Chondrocyte (in vitro differentiated cells): ENCODE measurements around the gene SRCIN1. TPM values are rescaled to one million over a fixed set of nuclear protein-coding genes. Genes with fewer than 3 reads are reported as not detected.
A peak's percentile ranks its signal among the peaks of the same experiment; 100 is the strongest.
"Not testable (repeated sequence)": the region's sequence is repeated elsewhere in the genome, so short reads cannot be mapped to it uniquely, and the experiment has no call there.

Experiments
- DNase-seq: peaks from one replicate; pipeline ENCODE4 v3.0.0; 2021; ENCODE audit warnings: mixed read lengths, low spot score
- H3K27ac Mint-ChIP-seq: one replicate; pipeline ENCODE4 v1.8.0; 2021; ENCODE audit warnings: mild to moderate bottlenecking, moderate library complexity, mixed read lengths; ENCODE audit not compliant: unreplicated experiment
- H3K27me3 Mint-ChIP-seq: 2 replicates; pipeline ENCODE4 v1.8.0; 2021; ENCODE audit warnings: low read depth, mixed read lengths
- H3K36me3 Mint-ChIP-seq: 2 replicates; pipeline ENCODE4 v1.8.0; 2021; ENCODE audit warnings: low read depth, mixed read lengths
- H3K4me1 Mint-ChIP-seq: 2 replicates; pipeline ENCODE4 v1.8.0; 2021; ENCODE audit warnings: low read depth, mild to moderate bottlenecking, mixed read lengths
- H3K4me3 Mint-ChIP-seq: one replicate; pipeline ENCODE4 v1.8.0; 2021; ENCODE audit warnings: mild to moderate bottlenecking, moderate library complexity, mixed read lengths; ENCODE audit not compliant: unreplicated experiment
- H3K9me3 Mint-ChIP-seq: 2 replicates; pipeline ENCODE4 v1.8.0; 2021; ENCODE audit warnings: low read depth, mixed read lengths
- total RNA-seq: library from RNA; stranded (reverse); gene quantifications from 3 replicates; pipeline ENCODE4 v1.2.1, GENCODE V29; 2021
- TF ChIP-seq, protein P1 (sequence below): fragments of 200-600 bp; sonication (generic); IDR thresholded peaks from 2 replicates; pipeline ENCODE4 v1.5.0; 2021; ENCODE audit warnings: antibody characterized with exemption, mild to moderate bottlenecking, moderate library complexity

Gene SRCIN1
- total RNA-seq, 1 donor from 2014 or later = 0.30 TPM

DNA sequence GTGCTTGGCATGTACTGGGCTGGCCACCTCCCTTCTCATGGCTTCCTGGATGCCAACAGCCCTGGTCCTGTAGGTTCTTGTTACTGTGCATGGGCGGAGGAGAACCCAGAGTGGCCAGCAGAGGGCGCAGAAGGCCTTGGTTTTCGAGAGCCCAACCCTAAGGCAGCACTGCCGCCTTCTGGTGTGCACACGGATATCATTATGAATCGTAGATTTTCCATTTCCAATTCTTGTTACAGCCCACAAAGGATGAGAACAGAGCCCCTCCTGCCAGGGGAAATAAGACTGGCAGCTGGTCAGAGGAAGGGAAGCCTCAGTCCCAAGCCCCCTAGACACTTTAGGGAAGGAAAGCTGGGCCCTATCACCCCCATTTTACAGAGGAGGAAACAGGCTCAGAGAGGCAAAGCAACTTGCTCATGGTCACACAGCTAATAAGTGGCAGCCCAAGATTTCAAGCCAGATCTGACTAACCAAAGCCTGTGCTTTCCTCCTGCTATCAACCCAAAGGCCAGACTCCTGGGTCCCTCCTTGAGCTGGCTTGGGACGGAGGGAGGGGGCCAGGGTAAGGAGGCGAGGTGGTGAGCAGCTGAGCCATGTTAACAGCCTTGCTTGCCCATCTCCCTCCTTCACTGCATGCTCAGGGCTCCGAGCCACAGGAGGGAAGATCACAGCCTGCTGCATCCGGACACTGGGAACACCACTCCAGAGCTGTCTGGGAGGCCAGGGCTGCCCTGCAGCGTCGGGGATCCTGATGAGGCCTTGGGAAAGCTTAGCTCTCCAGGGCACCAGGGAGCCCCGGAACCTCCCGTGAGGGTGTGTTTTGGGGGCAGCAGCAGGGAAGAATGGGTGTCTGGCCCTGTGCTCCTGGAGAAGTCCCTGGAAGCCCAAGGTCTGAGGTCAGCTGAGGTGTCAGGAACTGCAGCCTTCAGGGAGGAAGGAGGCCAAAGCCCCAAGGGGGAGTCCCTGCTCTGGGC is 113.4 kb downstream of the SRCIN1 start:
- H3K27ac Mint-ChIP-seq = peak overlapping the region; percentile 73
- TF ChIP-seq, protein P1, sequence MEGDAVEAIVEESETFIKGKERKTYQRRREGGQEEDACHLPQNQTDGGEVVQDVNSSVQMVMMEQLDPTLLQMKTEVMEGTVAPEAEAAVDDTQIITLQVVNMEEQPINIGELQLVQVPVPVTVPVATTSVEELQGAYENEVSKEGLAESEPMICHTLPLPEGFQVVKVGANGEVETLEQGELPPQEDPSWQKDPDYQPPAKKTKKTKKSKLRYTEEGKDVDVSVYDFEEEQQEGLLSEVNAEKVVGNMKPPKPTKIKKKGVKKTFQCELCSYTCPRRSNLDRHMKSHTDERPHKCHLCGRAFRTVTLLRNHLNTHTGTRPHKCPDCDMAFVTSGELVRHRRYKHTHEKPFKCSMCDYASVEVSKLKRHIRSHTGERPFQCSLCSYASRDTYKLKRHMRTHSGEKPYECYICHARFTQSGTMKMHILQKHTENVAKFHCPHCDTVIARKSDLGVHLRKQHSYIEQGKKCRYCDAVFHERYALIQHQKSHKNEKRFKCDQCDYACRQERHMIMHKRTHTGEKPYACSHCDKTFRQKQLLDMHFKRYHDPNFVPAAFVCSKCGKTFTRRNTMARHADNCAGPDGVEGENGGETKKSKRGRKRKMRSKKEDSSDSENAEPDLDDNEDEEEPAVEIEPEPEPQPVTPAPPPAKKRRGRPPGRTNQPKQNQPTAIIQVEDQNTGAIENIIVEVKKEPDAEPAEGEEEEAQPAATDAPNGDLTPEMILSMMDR = peak; percentile 76
- H3K36me3 Mint-ChIP-seq = peaks cover 38% of the 10 kb centered on the region
- not testable (repeated sequence) for H3K9me3 Mint-ChIP-seq, H3K27me3 Mint-ChIP-seq, DNase-seq, H3K4me3 Mint-ChIP-seq, H3K4me1 Mint-ChIP-seq

DNA sequence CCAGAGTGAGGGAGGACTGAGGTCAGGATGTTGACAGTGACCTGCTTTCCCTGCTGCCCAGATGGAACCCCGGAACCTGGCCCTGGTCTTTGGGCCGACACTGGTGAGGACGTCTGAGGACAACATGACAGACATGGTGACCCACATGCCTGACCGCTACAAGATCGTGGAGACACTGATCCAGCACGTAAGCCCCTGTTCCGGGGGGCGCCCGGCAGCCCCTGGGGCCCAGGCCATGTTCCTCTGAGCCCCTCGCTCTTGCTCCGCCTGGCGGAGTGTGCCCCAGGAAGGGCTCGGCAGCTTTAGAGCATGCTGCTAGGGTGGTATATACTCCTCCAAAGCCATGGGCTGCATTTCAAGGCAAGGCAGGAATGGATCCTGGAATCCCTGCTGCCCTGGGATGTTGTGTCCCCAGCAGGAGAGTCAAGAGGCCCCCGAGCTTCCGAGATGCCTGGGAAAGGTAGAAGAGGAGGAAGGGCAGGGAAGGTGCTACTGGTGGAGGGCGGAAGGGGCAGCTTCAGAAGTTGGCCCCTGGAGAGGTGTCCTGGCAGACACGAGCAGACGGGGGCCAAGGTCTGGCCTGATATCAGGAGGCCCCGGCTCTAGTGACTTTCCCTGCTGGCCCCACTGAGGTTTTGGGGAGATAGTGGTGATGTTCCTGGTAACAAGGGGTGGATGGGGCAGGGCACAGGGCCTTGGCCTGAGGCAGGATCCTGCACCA is 114.2 kb downstream of the SRCIN1 start:
- not testable (repeated sequence) for H3K9me3 Mint-ChIP-seq, H3K4me3 Mint-ChIP-seq, DNase-seq, H3K27me3 Mint-ChIP-seq
- H3K27ac Mint-ChIP-seq = peak overlapping the region; percentile 73
- peaks cover 39% of the 10 kb centered on the region for H3K36me3 Mint-ChIP-seq
- H3K4me1 Mint-ChIP-seq = peaks cover 13% of the 10 kb centered on the region

- peaks cover 43% of the 10 kb centered on the region for H3K36me3 Mint-ChIP-seq
- H3K4me3 Mint-ChIP-seq, H3K27me3 Mint-ChIP-seq, H3K9me3 Mint-ChIP-seq, H3K27ac Mint-ChIP-seq, DNase-seq: not testable (repeated sequence)
- peaks cover 23% of the 10 kb centered on the region for H3K4me1 Mint-ChIP-seq
These were observed 116.0 kb downstream of the SRCIN1 start for GRCh38 chr17:38489774-38490173.

DNA sequence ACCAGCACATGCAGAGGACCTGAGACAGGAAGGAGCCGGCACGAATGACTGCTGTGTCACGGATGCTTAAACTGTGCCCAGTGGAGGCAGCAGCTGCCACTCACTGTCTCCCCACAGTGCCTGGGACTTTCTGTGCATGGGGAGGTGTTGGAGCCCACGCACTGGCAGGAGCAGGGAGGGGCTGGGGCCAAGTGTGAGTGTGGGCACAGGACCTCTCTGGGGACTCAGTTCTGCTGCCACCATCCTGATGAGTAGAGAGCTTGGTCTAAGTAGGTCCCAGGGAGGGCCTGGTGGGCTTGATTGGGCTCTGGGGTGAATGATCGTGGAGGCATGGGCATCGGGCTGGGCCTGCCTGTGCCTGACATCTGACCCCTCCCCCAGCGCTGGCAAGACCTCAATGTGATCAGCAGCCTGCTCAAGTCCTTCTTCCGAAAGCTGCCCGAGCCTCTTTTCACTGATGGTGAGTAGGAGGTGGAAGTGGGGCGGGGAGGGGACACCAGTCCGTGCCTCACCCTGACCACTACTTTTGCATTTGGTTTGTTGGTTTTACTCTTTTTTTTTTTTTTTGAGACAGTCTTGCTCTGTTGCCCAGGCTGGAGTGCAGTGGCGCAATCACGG is 120.0 kb downstream of the SRCIN1 start:
- not testable (repeated sequence) for H3K4me3 Mint-ChIP-seq, DNase-seq, H3K27me3 Mint-ChIP-seq, H3K9me3 Mint-ChIP-seq
- Mint-ChIP-seq H3K27ac (peak overlapping the region; percentile 66), H3K4me1 (peaks cover 42% of the 10 kb centered on the region), H3K36me3 (peaks cover 30% of the 10 kb centered on the region)

DNA sequence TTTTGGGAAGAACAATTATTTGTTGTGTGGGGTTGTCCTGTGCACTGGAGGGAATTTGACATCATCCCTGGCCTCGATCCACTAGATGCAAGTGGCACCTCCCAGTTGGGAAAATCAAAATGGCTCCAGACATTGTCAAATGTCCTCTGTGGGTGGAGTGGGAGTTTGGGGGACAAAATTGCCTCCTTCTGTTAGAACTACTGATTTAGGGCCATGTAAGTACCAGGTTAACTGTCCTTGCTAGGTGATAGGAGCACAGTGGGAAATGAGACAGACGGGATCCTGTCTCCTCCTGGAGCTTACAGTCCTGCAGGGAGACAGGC is 120.6 kb downstream of the SRCIN1 start:
- peak overlapping the region; percentile 66 for H3K27ac Mint-ChIP-seq
- TF ChIP-seq, protein P1 = peak; percentile 29
- DNase-seq = no peak
- no peaks in the 10 kb centered on the region for H3K9me3 Mint-ChIP-seq
- H3K27me3 Mint-ChIP-seq = no peaks in the 10 kb centered on the region
- H3K4me1 Mint-ChIP-seq = peaks cover 42% of the 10 kb centered on the region
- H3K4me3 Mint-ChIP-seq = no peak overlapping the region
- peaks cover 29% of the 10 kb centered on the region for H3K36me3 Mint-ChIP-seq

GRCh38 chr17:38484242-38485145 is 121.3 kb downstream of the SRCIN1 start:
- not testable (repeated sequence) for DNase-seq, H3K27me3 Mint-ChIP-seq, H3K9me3 Mint-ChIP-seq, H3K4me3 Mint-ChIP-seq
- TF ChIP-seq, protein P1 = peak; percentile 85
- peaks cover 29% of the 10 kb centered on the region for H3K36me3 Mint-ChIP-seq
- peak overlapping the region; percentile 66 for H3K27ac Mint-ChIP-seq
- H3K4me1 Mint-ChIP-seq = peaks cover 42% of the 10 kb centered on the region

- H3K4me3 Mint-ChIP-seq, H3K9me3 Mint-ChIP-seq, DNase-seq, H3K27me3 Mint-ChIP-seq: not testable (repeated sequence)
- H3K4me1 Mint-ChIP-seq = peaks cover 42% of the 10 kb centered on the region
- peak overlapping the region; percentile 53 for H3K27ac Mint-ChIP-seq
- H3K36me3 Mint-ChIP-seq = peaks cover 28% of the 10 kb centered on the region
These were observed 123.1 kb downstream of the SRCIN1 start for GRCh38 chr17:38482700-38483043.
